Measurements from ENCODE around the gene IL2RA. TPM values are rescaled to one million over a fixed set of nuclear protein-coding genes. Genes with fewer than 3 reads are reported as not detected.
A peak's percentile ranks its signal among the peaks of the same experiment; 100 is the strongest.

IL2RA gene
- total RNA-seq (2021; ENCODE audit: unreplicated experiment): 0.59 TPM
- polyA plus RNA-seq (2012): not detected in 2 replicates
- Bru-seq, nascent RNA: percentile 2 among the genes with signal in this experiment
- not detected for BruChase-seq, experiment 1, labeled RNA remaining after a 6-hour chase
- not detected for BruChase-seq, experiment 2, labeled RNA remaining after a 2-hour chase
- long read RNA-seq: 0 reads

DNA sequence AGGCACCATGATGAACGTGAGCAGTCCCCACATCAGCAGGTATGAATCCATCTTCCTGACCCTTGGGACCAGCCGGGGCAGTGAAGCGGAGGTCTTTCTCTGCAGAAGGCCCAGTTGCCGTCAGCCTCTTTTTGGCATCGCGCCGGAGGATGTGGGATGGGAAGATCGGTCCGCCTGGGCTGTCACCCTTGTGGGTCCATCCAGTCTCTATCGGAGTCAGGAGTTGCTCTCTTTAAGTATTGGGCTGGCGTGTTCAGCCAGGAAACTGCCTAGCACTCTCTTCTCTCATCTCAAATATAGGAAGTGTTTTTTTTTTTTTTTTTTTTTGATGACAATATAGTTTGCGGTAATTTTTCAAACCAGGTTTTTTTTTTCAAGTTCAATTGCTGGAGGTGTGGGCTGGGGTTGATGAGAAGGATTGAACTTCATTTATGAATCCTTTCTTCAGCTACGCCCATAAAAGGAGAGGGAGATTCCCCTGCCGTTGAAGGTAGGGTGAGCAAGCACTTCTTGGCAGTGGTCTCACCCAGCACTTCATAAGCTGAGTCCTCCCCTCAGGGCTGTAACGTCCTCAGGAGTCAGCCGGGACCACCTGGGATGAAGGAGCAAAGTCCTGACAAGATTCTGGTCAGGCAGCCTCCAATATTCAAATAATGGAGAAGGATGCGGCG lies at the start of gene IL2RA:
IL2RA (minus strand) TSS at position 267 of the 671 bp plus-strand sequence; CDS start at position 51, 216 bp downstream.
- Histone ChIP-seq H3K4me2 (ENCODE audit: low read length) (no peak within 1 kb of the TSS), H2AFZ (ENCODE audit: low read depth, low read length, poor library complexity, severe bottlenecking) (no peak within 1 kb of the TSS), H3K36me3 (ENCODE audit: control insufficient read depth in 1 of 2, insufficient read depth in 2 of 2, low read length in 2 of 2) (no peaks in the 10 kb centered on the region), H3K27me3 (ENCODE audit: insufficient read depth, low read length) (peaks cover 10% of the 10 kb centered on the region; the same call in 1 of the 2 replicates), H3K4me1 (ENCODE audit: control insufficient read depth in 1 of 2, insufficient read depth in 2 of 2, low read length in 2 of 2) (no peaks in the 10 kb centered on the region), H3K27ac (ENCODE audit: low read depth, low read length) (no peak within 1 kb of the TSS), H3K9ac (ENCODE audit: low read length) (no peak within 1 kb of the TSS), H3K79me2 (ENCODE audit: insufficient read depth, low read length) (no peaks in the 10 kb centered on the region), H4K20me1 (ENCODE audit: insufficient read depth) (no peaks in the 10 kb centered on the region), H3K9me2 (ENCODE audit: insufficient read depth) (no peaks in the 10 kb centered on the region), H3K4me3 (replicated peaks in 1 of 2; ENCODE audit: low read depth in 1 of 2, low read length in 2 of 2) (no peak within 1 kb of the TSS), H3K9me3 (ENCODE audit: control insufficient read depth in 1 of 2, insufficient read depth in 1 of 2, low read depth in 1 of 2, low read length in 2 of 2) (no peaks in the 10 kb centered on the region)
- RAD21 ChIA-PET (ENCODE audit: low non-redundant PET in 1 of 2, low total read pairs in 2 of 2, uncharacterized antibody in 2 of 2, unreplicated experiment in 2 of 2): no interaction called here
- CTCF ChIA-PET: no interaction called here
- no peak for TF ChIP-seq RAD21 (IDR thresholded peaks at IDR 0.05; ENCODE audit: low read depth)
- TF ChIP-seq, protein P1, sequence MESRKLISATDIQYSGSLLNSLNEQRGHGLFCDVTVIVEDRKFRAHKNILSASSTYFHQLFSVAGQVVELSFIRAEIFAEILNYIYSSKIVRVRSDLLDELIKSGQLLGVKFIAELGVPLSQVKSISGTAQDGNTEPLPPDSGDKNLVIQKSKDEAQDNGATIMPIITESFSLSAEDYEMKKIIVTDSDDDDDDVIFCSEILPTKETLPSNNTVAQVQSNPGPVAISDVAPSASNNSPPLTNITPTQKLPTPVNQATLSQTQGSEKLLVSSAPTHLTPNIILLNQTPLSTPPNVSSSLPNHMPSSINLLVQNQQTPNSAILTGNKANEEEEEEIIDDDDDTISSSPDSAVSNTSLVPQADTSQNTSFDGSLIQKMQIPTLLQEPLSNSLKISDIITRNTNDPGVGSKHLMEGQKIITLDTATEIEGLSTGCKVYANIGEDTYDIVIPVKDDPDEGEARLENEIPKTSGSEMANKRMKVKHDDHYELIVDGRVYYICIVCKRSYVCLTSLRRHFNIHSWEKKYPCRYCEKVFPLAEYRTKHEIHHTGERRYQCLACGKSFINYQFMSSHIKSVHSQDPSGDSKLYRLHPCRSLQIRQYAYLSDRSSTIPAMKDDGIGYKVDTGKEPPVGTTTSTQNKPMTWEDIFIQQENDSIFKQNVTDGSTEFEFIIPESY (IDR thresholded peaks at IDR 0.05; ENCODE audit: extremely low read depth, insufficient replicate concordance, low read length): no peak
- no peak for TF ChIP-seq SP1 (IDR thresholded peaks at IDR 0.05; ENCODE audit: low read depth)
- TF ChIP-seq EGR1 (IDR thresholded peaks at IDR 0.05; ENCODE audit: low read depth): no peak
- TF ChIP-seq POLR2A (IDR thresholded peaks at IDR 0.05; ENCODE audit: borderline replicate concordance, extremely low read depth, insufficient read depth, insufficient read length): no peak
- no peak for TF ChIP-seq CBX3 (IDR thresholded peaks at IDR 0.05; ENCODE audit: low read depth)
- no peak for TF ChIP-seq CEBPB (IDR thresholded peaks at IDR 0.05; ENCODE audit: low read depth)
- TF ChIP-seq JUND (IDR thresholded peaks at IDR 0.05): no peak
- no peak for TF ChIP-seq ELF1 (IDR thresholded peaks at IDR 0.05; ENCODE audit: borderline replicate concordance, low read depth)
- TF ChIP-seq, protein P2, sequence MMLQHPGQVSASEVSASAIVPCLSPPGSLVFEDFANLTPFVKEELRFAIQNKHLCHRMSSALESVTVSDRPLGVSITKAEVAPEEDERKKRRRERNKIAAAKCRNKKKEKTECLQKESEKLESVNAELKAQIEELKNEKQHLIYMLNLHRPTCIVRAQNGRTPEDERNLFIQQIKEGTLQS (IDR thresholded peaks at IDR 0.05): no peak
- TF ChIP-seq, protein P3, sequence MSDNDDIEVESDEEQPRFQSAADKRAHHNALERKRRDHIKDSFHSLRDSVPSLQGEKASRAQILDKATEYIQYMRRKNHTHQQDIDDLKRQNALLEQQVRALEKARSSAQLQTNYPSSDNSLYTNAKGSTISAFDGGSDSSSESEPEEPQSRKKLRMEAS (IDR thresholded peaks at IDR 0.05): no peak
- TF ChIP-seq ZNF274 (IDR thresholded peaks at IDR 0.05; ENCODE audit: low read depth, low read length): no peak
- TF ChIP-seq, protein P4, sequence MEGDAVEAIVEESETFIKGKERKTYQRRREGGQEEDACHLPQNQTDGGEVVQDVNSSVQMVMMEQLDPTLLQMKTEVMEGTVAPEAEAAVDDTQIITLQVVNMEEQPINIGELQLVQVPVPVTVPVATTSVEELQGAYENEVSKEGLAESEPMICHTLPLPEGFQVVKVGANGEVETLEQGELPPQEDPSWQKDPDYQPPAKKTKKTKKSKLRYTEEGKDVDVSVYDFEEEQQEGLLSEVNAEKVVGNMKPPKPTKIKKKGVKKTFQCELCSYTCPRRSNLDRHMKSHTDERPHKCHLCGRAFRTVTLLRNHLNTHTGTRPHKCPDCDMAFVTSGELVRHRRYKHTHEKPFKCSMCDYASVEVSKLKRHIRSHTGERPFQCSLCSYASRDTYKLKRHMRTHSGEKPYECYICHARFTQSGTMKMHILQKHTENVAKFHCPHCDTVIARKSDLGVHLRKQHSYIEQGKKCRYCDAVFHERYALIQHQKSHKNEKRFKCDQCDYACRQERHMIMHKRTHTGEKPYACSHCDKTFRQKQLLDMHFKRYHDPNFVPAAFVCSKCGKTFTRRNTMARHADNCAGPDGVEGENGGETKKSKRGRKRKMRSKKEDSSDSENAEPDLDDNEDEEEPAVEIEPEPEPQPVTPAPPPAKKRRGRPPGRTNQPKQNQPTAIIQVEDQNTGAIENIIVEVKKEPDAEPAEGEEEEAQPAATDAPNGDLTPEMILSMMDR (IDR thresholded peaks at IDR 0.05 in 2 of 3, conservative IDR thresholded peaks at IDR 0.05 in 1 of 3; ENCODE audit: borderline replicate concordance in 1 of 3, insufficient read depth in 1 of 3, low read depth in 2 of 3, low read length in 2 of 3): no peak
- no peak for TF ChIP-seq EZH2phosphoT487 (IDR thresholded peaks at IDR 0.05; ENCODE audit: borderline replicate concordance)
- no peak for TF ChIP-seq YY1 (IDR thresholded peaks at IDR 0.05; ENCODE audit: extremely low read depth, insufficient replicate concordance, low read depth, low read length)
- TF ChIP-seq TCF7L2 (IDR thresholded peaks at IDR 0.05; ENCODE audit: borderline replicate concordance, extremely low read depth, insufficient read depth, insufficient read length): no peak
- TF ChIP-seq, protein P5, sequence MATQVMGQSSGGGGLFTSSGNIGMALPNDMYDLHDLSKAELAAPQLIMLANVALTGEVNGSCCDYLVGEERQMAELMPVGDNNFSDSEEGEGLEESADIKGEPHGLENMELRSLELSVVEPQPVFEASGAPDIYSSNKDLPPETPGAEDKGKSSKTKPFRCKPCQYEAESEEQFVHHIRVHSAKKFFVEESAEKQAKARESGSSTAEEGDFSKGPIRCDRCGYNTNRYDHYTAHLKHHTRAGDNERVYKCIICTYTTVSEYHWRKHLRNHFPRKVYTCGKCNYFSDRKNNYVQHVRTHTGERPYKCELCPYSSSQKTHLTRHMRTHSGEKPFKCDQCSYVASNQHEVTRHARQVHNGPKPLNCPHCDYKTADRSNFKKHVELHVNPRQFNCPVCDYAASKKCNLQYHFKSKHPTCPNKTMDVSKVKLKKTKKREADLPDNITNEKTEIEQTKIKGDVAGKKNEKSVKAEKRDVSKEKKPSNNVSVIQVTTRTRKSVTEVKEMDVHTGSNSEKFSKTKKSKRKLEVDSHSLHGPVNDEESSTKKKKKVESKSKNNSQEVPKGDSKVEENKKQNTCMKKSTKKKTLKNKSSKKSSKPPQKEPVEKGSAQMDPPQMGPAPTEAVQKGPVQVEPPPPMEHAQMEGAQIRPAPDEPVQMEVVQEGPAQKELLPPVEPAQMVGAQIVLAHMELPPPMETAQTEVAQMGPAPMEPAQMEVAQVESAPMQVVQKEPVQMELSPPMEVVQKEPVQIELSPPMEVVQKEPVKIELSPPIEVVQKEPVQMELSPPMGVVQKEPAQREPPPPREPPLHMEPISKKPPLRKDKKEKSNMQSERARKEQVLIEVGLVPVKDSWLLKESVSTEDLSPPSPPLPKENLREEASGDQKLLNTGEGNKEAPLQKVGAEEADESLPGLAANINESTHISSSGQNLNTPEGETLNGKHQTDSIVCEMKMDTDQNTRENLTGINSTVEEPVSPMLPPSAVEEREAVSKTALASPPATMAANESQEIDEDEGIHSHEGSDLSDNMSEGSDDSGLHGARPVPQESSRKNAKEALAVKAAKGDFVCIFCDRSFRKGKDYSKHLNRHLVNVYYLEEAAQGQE (IDR thresholded peaks at IDR 0.05; ENCODE audit: low read depth): no peak
- ATAC-seq (no peak), DNase-seq (ENCODE audit: low read depth, low spot score) (no peak)
- intact Hi-C loops (cut with micrococcal nuclease): no loop called here
- POLR2A ChIA-PET: no interaction called here
- BruUV-seq (replicated peaks): no TSS peak

Measured in HCT116 (cell line).